Measurements from ENCODE around the gene DOC2A. TPM values are rescaled to one million over a fixed set of nuclear protein-coding genes. Genes with fewer than 3 reads are reported as not detected.

Gene DOC2A
- total and polyA plus RNA-seq, 10 of the 15 experiments (the other 5 are each of a cell fraction or from before 2014, with no cell fraction given), result 0.06 to 0.17 (median 0.12) TPM; not detected in 6

DNA sequence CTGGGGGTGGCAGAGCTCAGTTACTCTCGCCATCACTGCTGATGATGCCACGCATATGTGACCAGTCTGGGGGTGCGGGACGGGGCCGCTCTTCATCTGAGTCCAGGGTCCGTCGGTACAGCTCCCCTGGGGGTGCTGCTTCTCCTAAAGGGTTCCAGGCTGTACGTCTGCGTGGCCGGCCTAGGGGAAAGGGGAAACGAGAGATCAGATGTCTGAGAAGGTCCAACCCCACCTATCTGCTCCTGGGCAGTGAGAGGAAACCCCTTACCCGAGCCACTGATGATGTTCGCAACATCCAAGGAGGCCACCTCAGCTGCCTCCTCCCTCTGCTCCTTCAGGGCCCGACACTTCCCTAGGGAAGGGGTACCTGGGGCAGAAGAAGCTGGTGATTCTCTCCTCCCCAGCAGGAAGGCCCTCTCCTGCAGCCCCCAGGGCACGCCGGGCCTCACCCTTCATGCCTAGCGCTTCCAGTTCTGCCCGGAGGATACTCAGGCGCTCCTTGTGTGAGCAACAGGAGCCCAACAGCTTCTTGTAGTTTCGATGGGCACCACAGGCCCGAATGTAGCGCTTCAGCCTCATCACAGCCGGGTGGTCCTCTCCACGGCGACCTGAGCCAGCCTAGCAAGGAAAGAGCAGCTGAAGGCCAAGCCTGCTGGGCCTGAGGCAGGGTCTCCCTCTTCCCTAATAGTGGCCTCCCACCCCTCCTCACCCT, 17.5 kb downstream of the DOC2A start (continued):
- no peak for TF ChIP-seq E2F8 (IDR thresholded peaks at IDR 0.05; ENCODE audit: low read depth, partially characterized antibody)
- TF ChIP-seq, protein P1, sequence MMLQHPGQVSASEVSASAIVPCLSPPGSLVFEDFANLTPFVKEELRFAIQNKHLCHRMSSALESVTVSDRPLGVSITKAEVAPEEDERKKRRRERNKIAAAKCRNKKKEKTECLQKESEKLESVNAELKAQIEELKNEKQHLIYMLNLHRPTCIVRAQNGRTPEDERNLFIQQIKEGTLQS (IDR thresholded peaks at IDR 0.05; ENCODE audit: borderline replicate concordance, extremely low read depth, low read depth, low read length), result no peak
- TF ChIP-seq ZBED1 (IDR thresholded peaks at IDR 0.05; ENCODE audit: borderline replicate concordance), result no peak

GRCh38 chr16:29992344-29992967, 18.4 kb downstream of the DOC2A start:
- peaks cover 3 to 22% of the 10 kb centered on the region in 2 experiments; a peak in 3 of 4 replicates for H3K36me3 ChIP-seq (ENCODE audit: control insufficient read depth in 2 of 2, insufficient read depth in 2 of 2, low read length in 1 of 2)
- WGBS (ENCODE audit: insufficient coverage, insufficient replicate concordance, low lambda C conversion rate, missing lambda C conversion rate), result 86% methylated on average over 7 of the region's 7 CpGs
- no peaks in the 10 kb centered on the region for H3K9me3 ChIP-seq (replicated peaks; ENCODE audit: control insufficient read depth, insufficient read depth, low read length)
- CTCF ChIA-PET, result interaction anchor here (1.7 kb wide), 1 partner anchor 17 kb away, joined by 4 read pairs; no protein-coding TSS in a partner anchor
- BruUV-seq (replicated peaks), result no TSS peak
- H3K4me1 ChIP-seq (ENCODE audit: control insufficient read depth, insufficient read depth, low read length), result peaks cover 9% of the 10 kb centered on the region
- H3K27ac ChIP-seq (ENCODE audit: control insufficient read depth, insufficient read depth), result no peak overlapping the region
- H3K9ac ChIP-seq (ENCODE audit: control insufficient read depth, insufficient read depth, low read length), result no peak overlapping the region
- POLR2A ChIA-PET, result interaction anchor here (0.5 to 2.1 kb wide), 3 partner anchors 17 to 69 kb away, joined by 3 to 8 read pairs (median 3); no protein-coding TSS in a partner anchor
- no peak overlapping the region for H3K4me3 ChIP-seq
- H2AFZ ChIP-seq (ENCODE audit: control insufficient read depth, low read depth, low read length), result no peak overlapping the region
- ATAC-seq (no peak), FAIRE-seq (no peak), DNase-seq (ENCODE audit: low read depth, low spot score) (no peak)
- intact Hi-C loops (cut with micrococcal nuclease; ENCODE audit: unreplicated experiment) (no loop called here), in situ Hi-C loops (cut with MboI) (no loop called here)
- no peaks in the 10 kb centered on the region for H4K20me1 ChIP-seq (ENCODE audit: control insufficient read depth, insufficient read depth)
- H3K4me2 ChIP-seq (ENCODE audit: control insufficient read depth, insufficient read depth), result no peak overlapping the region
- H3K79me2 ChIP-seq (ENCODE audit: control insufficient read depth, insufficient read depth, low read length), result peaks cover 19% of the 10 kb centered on the region
- H3K27me3 ChIP-seq (replicated peaks in 1 of 2; ENCODE audit: control insufficient read depth in 2 of 2, insufficient read depth in 2 of 2, low read length in 1 of 2), result no peaks in the 10 kb centered on the region
- SMC1A ChIA-PET (ENCODE audit: uncharacterized antibody, unreplicated experiment), result no interaction called here
- RAD21 ChIA-PET (ENCODE audit: unreplicated experiment), result no interaction called here
- TF ChIP-seq POU2F2 (IDR thresholded peaks at IDR 0.05; ENCODE audit: borderline replicate concordance, low read depth, low read length), result no peak
- TF ChIP-seq KAT2A (conservative IDR thresholded peaks at IDR 0.05; ENCODE audit: control insufficient read depth, low read depth, low read length), result no peak
- TF ChIP-seq JUNB (IDR thresholded peaks at IDR 0.05), result no peak
- no peak for TF ChIP-seq ZNF24 (IDR thresholded peaks at IDR 0.05)
- TF ChIP-seq FOS (IDR thresholded peaks at IDR 0.05; ENCODE audit: borderline replicate concordance, extremely low read depth, insufficient read length), result no peak
- TF ChIP-seq RB1 (IDR thresholded peaks at IDR 0.05; ENCODE audit: borderline replicate concordance), result no peak
- no peak for TF ChIP-seq TBL1XR1 (IDR thresholded peaks at IDR 0.05; ENCODE audit: low read depth, low read length)
- TF ChIP-seq ZNF217 (IDR thresholded peaks at IDR 0.05), result no peak
- no peak for TF ChIP-seq HDAC6 (IDR thresholded peaks at IDR 0.05; ENCODE audit: unreplicated experiment)
- no peak for TF ChIP-seq CHD2 (IDR thresholded peaks at IDR 0.05; ENCODE audit: borderline replicate concordance, low read depth, low read length)
- no peak for TF ChIP-seq SMAD5 (IDR thresholded peaks at IDR 0.05; ENCODE audit: low read depth)
- TF ChIP-seq, protein P2, sequence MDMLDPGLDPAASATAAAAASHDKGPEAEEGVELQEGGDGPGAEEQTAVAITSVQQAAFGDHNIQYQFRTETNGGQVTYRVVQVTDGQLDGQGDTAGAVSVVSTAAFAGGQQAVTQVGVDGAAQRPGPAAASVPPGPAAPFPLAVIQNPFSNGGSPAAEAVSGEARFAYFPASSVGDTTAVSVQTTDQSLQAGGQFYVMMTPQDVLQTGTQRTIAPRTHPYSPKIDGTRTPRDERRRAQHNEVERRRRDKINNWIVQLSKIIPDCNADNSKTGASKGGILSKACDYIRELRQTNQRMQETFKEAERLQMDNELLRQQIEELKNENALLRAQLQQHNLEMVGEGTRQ (IDR thresholded peaks at IDR 0.05; ENCODE audit: borderline replicate concordance, low read depth, low read length), result no peak
- TF ChIP-seq EED (IDR thresholded peaks at IDR 0.05; ENCODE audit: low read depth), result no peak
- no peak for TF ChIP-seq NFXL1 (IDR thresholded peaks at IDR 0.05; ENCODE audit: borderline replicate concordance)
- no peak for TF ChIP-seq NR2F1 (conservative IDR thresholded peaks at IDR 0.05)

All from GM12878 (cell line).